GM21515 (cell line): ENCODE measurements around the gene WNT9B.

Experiments
- ATAC-seq: cut with Tn5 transposase; IDR thresholded peaks from one replicate; pipeline ENCODE4 v1.9.1; 2021; ENCODE audit not compliant: unreplicated experiment

Gene WNT9B

DNA sequence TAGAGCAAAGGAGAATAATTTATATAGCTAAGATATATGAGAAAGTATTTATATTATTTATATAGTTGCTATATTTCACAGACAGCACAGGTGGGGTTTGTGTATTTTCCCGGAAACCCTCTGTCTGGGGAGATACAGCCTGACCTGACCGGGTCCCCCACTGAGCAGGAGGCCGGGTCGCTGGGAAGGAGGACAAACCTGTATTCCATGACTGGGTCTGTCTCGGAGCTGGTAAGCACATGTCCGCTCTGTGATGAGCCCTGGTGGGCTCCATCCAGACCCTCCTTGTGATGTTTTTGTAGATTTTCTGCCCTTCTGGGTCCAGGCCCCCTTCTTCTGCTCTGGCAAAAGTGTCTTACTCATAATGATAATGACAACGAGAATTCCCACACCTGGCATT lies 27.7 kb downstream of the WNT9B start:
- ATAC-seq: no peak

GRCh38 chr17:46881015-46881414 lies 29.6 kb downstream of the WNT9B start:
- no peak for ATAC-seq

DNA sequence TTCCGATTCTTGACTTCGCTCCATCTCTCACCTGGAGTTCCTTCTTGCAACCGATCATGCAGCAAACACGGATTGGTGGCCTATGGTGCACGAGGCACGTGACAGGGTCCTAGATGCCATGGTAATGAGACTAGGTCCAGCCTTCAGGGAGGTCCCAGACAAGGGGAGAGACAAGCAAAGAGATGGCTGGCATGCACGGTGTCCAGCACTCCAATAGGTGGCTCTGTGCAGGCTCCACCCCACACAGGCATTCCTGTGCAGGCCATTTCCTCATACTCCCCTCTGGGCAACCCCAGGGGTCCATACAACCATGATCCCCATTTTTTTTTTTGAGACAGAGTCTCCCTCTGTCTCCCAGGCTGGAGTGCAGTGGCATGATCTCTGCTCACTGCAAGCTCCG lies 31.3 kb downstream of the WNT9B start:
- ATAC-seq: no peak

- ATAC-seq: no peak
Measured at GRCh38 chr17:46883871-46884520, 32.6 kb downstream of the WNT9B start.

- ATAC-seq: no peak
Measured at GRCh38 chr17:46884552-46884951, 33.2 kb downstream of the WNT9B start.

DNA sequence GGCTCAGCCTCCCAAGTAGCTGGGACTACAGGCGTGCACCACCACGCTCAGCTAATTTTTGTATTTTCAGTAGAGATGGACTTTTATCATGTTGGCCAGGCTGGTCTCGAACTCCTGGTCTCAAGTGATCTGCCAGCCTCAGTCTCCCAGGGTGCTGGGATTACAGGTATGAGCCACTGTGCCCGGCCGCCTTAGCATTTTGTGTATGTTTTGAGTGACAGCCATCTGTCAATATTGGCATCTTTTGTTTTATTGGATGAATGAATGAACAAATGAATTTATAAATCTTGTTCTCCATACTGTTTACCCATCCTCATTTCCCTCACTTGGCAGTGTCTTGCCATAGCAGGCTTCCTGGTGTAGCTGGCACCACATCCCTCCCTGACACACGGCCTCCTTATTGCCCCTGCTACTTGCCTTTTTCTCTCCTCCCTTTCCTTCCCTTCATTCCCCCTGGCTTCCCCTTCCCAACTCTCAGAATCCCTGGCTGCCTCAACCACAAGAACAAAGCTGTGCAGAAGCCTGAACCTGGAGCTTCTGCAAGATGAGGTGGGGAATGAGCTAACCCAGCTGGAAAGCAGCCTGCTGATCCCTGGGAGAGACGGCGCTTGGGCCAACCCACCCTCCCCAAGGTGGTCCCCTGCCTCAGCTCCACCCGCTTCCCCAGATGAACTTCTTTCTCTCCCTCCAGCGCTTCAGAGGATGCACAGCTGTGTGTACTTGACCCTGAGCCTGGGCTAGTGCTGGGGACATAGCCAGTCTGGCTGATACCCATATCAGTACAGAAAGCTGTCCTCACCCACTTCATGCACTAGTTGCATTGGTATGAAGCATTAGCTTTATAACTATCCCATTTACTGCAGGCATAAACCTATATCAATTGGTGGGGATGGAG lies 34.3 kb downstream of the WNT9B start:
- no peak for ATAC-seq

GRCh38 chr17:46886310-46886663 lies 34.9 kb downstream of the WNT9B start:
- no peak for ATAC-seq

DNA sequence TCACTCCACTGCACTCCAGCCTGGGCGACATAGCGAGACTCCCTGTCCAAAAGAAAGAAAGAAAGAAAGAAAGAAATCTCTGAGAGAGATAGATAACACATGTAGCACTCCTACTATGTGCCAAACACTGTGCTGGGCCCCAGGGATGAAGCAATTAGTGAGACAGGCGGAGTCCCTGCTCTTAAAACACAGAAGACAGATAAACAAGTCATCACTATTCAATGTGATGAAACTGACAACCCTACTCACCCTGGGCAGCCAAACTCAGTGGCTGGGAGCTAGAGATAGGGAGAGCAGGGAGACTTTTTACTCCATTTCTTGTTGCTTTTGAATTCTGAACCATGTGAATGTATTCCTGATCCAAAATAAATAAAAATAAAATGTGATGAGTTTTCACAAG lies 36.3 kb downstream of the WNT9B start:
- no peak for ATAC-seq

DNA sequence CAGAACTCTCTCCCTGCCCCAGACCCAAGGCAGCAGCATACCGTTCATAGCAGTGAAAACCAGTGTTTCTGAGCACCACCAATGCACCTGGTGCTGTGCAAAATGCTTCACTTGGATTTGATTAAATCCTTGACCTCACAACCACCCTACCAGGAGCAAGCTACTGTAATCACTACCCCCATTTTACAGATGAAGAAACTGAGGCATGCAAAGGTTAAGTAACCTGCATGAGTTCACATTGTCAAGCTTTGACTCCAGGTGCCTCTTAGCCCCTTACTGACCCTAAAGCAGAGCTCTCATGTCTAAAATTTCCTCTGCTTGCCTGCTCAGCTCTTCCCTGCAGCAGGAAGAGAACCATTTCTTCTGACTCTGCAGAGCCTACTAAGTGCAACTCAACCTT lies 37.3 kb downstream of the WNT9B start:
- no peak for ATAC-seq

DNA sequence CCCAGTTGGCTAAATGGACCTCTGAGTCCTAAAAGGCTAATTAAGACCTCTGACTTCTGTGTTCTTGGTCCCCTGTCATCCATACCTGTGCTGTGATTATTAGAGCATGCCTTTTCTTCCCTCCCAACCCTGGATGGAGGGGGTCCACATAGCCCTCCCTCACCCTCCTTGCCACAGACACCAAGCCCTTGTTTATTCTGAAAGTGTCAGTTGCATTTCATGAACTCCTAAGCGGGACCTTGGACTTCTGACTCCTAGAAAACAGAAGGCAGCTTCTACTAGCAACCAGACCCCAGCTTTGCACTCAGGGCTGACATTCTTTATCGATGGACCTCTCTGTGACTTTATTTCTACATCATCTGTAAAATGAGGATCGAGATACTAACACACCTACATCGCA lies 38.1 kb downstream of the WNT9B start:
- ATAC-seq: no peak

DNA sequence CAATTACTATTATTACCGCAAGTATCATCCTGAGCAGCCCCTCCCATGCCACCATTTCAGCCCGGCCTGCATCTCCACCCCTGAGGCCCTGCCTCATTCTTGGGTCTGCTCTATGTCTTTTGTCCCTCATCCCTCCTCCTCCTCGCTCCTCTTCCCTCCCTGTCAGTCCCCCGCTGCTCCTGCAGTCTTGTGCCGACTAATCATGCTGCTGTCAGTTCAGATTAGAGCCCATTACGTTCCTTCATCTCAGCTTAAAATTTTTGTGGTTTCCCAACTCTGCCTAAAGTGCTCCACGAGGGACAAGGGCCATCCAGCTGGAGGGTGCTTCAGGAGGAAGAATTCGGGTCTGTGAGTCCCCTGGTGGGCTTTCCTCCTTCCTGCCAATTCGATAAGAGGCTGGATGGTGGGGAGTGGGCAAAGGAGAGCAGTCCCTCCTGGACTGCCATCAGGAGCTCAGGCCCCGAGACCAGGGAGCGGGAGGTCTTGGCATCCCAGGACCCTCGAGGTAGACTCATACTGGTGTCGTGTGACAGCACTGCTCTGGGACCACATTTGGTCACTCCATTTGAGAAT lies 38.7 kb downstream of the WNT9B start:
- no peak for ATAC-seq

DNA sequence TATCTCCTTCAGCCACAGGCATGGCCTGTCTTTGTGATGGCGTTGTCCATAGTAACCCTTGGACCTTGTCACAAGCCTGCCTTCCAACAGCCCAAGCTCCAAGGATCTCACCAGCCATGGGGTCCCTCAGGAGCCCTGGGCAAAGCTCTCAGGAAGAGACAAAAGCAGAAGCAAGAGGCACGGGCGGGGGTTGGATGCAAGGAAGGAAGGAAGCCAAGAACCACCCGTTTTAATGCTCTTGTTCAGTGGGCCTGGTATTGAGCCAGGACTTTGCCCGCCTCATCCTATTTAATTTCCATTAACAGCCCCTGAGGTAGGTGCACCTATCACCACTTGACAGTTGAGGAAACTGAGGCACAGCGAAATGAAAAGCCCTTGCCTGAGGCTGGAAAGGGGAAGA lies 39.3 kb downstream of the WNT9B start:
- ATAC-seq: no peak

DNA sequence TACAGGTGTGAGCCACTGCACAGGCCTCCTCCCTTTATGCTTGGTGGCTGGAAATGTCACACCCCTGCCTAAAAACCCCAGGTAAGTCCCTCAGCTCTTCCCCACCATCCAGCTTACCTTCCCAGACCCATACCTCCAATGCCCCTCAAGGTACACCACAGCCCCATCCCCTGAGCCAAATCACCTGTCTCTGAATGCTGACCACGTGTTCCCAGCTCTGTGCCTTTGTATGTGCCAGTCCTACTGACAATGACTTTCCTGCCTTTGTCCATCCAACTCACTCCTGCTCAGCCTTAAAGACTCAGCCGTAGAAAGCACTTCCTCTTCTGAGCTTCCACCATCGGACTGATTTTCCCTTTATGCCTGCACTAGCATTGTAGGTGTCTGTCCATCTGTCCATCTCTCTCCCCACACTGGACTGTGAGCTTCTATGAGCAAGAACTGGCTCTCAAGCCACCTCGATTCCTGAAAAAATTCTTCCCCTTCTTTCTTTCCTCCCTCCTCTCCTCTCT lies 40.9 kb downstream of the WNT9B start:
- ATAC-seq: no peak

- no peak for ATAC-seq
Measured at GRCh38 chr17:46894024-46894423, 42.6 kb downstream of the WNT9B start.

DNA sequence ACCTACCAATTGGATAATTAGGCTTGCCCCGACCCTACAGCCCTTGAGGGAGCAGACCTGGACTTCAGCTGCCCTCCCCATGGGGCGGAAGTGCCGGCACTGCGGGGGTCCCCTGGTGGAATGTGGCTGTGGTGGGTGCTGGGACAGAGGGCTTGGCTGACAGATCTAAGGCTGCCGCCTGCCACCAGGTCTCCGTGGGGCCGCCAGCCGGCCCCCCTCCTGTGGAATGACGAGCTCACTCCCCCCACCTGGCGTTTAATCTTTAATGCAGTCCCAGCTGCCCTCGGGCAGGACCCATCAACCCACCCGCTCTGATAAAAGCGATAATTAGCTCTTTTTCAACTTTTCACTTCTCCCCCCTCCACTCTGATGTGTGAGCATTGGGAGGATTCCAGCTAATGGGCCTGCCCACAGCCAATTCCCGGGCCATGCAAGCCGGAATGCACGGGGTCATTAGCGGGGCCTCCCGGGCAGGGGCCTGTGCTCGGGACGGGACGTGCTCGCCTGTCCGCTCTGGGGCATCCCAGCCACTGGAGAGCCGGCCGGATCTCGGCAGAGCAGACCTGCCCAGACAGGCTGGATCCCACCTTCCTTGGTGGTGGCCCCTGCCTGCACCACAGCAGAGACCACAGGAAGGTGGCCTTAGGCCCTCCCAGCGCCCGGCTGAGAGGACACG lies 43.2 kb downstream of the WNT9B start:
- ATAC-seq: no peak

DNA sequence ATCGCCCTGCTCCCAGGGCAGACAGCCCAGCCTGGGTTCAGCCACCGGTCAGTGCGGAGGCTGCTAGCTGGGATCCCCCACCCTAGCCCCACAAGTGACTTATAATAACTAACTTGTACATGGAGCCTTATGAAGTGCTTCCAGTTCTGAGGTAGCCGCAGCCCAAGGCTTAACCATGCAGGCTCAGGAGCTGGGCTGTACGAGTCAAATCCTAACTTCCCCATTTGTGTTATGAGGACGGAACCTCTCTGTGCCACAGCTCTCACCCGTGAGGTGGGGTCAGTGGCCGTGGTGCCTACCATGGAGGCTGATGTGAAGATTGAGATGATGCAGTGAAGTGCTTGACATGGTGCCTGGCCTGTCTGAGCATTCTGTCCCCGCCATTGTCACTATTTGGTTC lies 43.8 kb downstream of the WNT9B start:
- ATAC-seq: no peak

DNA sequence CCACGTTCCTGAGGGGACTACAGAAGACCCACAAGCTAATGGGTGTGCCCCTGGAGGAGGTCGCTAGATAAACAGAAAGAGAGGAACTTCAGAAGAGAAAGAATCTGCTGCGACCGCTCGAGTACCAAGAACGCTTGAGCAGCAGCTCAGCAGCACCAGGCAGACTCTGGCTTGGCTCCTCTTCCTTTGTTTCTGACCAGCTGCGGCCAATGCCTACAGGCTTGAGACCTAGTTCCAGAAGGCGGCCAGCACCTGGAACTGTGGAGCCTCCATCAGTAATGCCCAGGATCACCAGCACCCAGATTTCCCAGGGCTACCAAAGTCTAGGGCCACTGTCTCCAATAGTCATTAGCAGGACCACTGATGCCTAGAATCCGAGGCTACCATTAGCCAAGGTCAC lies 45.6 kb downstream of the WNT9B start:
- ATAC-seq: no peak

DNA sequence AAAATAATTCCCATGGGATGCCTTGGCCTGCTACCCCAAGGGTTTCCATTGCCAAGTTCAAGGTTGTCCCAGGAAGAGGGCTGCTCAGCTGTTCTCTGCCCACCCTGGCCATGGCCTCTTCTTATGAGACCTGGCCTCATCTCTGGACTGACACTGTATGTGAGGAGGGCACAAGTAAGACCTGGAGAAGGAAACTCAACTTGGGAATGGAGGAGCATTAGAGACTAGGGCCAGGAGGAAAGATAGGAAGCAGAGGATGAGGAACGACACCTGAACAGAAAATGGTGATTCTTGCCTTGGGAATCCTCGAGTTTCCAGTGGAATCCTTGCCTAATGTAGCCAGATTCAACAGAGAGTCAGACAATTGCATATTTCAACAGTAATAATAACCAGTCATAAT lies 47.0 kb downstream of the WNT9B start:
- no peak for ATAC-seq

DNA sequence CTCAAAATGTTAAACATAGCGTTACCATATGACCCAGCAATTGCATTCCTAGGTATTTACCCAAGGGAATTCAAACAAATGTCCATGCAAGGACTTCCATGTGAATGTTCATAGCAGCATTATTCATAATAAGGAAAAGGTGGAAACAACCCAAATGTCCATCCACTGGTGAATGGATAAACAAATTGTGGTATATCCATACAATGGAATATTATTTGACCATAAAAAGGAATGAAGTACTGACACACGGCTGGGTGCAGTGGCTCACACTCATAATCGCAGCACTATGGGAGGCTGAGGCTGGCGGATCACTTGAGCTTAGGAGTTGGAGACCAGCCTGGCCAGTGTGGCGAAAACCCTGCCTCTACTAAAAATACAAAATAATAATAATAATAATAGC lies 47.5 kb downstream of the WNT9B start:
- ATAC-seq: no peak

DNA sequence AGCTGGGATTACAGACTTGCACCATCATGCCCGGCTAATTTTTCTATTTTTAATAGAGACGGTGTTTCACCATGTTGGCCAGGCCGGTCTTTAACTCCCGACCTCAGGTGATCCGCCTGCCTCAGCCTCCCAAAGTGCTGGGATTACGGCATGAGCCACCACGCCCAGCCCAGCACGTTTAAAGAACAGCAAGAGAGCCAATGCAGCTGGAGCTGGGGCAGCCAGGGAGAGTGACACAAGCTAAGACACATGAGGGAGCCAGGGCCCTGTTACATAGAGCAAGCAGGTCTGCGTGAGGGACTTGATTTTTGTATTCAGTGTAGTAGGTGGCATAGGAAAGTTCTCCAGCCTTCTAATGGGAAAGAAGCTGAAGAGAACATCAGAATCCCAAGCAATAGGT lies 49.9 kb downstream of the WNT9B start:
- ATAC-seq: no peak
